Adrenal gland (tissue), 12 donors: ENCODE measurements around the gene SMC1B. TPM values are rescaled to one million over a fixed set of nuclear protein-coding genes. Genes with fewer than 3 reads are reported as not detected.
A peak's percentile ranks its signal among the peaks of the same experiment; 100 is the strongest.

Source experiments
- DNase-seq, 7 donors: peaks; one replicate each; pipeline ENCODE4 v3.0.0-alpha.2; 2019 to 2020
- H3K27ac ChIP-seq, 5 donors: fragments of 200-600 bp; sonication (generic) in 4 of 5; 1 replicate in 3 of 5; 2 replicates in 2 of 5; pipeline versions ENCODE4 v1.5.1 to v1.8.0; 2016 to 2020; ENCODE audit warnings: mild to moderate bottlenecking in 1 of 5
- H3K27me3 ChIP-seq: fragments of 200-600 bp; 2 replicates; pipeline ENCODE4 v1.8.0; 2021
- H3K36me3 ChIP-seq, 2 donors: fragments of 200-600 bp; replicated peaks in 1 of 2; 1 replicate in 1 of 2; 2 replicates in 1 of 2; pipeline versions ENCODE4 v1.5.1 to v1.8.0; 2018 to 2022
- H3K4me1 ChIP-seq, 2 donors: fragments of 200-600 bp; replicated peaks in 1 of 2; 1 replicate in 1 of 2; 2 replicates in 1 of 2; pipeline versions ENCODE4 v1.5.1 to v1.8.0; 2018 to 2021
- H3K4me3 ChIP-seq, 4 donors: fragments of 200-600 bp; sonication (generic) in 3 of 4; one replicate each; pipeline ENCODE4 v1.5.1; 2016 to 2018
- H3K9me3 ChIP-seq, 3 donors: fragments of 200-600 bp; sonication (generic) in 1 of 3; replicated peaks in 1 of 3; 1 replicate in 2 of 3; 2 replicates in 1 of 3; pipeline versions ENCODE4 v1.5.1 to v1.8.0; 2016 to 2021
- POLR2A ChIP-seq, 2 donors: fragments of 450-650 bp; IDR thresholded peaks; one replicate each; pipeline ENCODE4 v1.6.1; 2017; ENCODE audit warnings: antibody characterized with exemption in 2 of 2, mild to moderate bottlenecking in 2 of 2, moderate library complexity in 1 of 2
- WGBS, 4 donors: extraction: QIAGEN DNeasy Blood & Tissue Kit in 2 of 4; methylation state at CpG; one replicate each; pipeline versions ENCODE4 v1.1.5 to v1.1.7; 2013 to 2017; 5-methylcytosine and 5-hydroxymethylcytosine counted together
- intact Hi-C, 2 donors: fragments of 100-400 bp; cut with DNase I; formaldehyde crosslinking; loops; one replicate each; pipeline versions ENCODE4 v1.14.1 to v1.15.0; 2022 to 2023
- polyA plus RNA-seq, 3 donors: library from polyadenylated mRNA; stranded (reverse); fragments of 200-250 nt in 2 of 3; fragments of 350-450 nt in 1 of 3; fragmentation: Illumina TruSeq in 1 of 3; extraction: RNeasy Lipid Tissue Mini Kit (QIAGEN cat#74804) in 1 of 3; gene quantifications; one replicate each; pipeline ENCODE4 v1.2.3, GENCODE V29; 2013 to 2014
- total RNA-seq, 9 donors: library from RNA; depleted of rRNA in 4 of 9; stranded (reverse); fragments of >200 nt in 4 of 9; fragments of 120-200 nt in 1 of 9; fragmentation: NEBNext Ultra II Directional in 1 of 9; extraction: Animal tissue kit (Norgen Biotek cat#: 25700) in 1 of 9; gene quantifications; one replicate each; pipeline versions ENCODE4 v1.1.0 to v1.2.4, GENCODE V29; 2013 to 2023
- TF ChIP-seq, protein P1 (sequence below), 6 experiments: fragments of 450-650 bp in 4 of 6; fragments of 200-600 bp in 2 of 6; sonication (generic) in 1 of 6; IDR thresholded peaks; 1 replicate in 5 of 6; 2 replicates in 1 of 6; pipeline versions ENCODE4 v1.5.1 to v1.8.0; 2016 to 2021; ENCODE audit warnings: antibody characterized with exemption in 6 of 6, mild to moderate bottlenecking in 2 of 6, moderate library complexity in 1 of 6
- donor health status: healthy with polysubstance abuse.
- donor health status: Bipolar disorder and iron deficiency.
- donor health status: DM: yes; HTN: yes; CAD: no.
- donor health status: DM: no; HTN: no; CAD: no.
- donor health status: DM: no; HTN: no; CAD: no.
- donor health status: DM: yes; HTN: yes; CAD: no.

The SMC1B gene
- total and polyA plus RNA-seq, 12 donors = 0.06 TPM; not detected in 11

DNA sequence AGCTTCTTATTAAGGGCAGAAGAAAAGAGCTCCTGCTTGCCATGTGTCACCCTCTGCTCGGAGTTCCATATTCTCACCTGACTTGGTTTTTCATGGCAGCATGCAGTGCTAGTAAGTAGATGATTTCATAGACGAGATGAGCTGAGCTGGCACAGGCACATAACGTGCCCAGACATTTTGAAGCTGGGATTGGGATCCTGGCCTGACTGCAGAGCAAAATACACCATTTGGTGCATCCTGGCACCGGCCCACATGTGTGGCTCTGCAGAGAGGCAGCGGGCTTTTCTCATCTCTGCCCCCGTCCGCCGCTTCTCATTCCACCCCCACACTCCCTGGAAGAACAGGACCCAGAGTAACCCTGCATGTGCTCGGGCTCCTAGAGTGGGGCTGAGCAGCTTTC, 78.9 kb downstream of the SMC1B start:
- Histone ChIP-seq H3K4me3 (no peak overlapping the region), H3K27ac (peak overlapping the region in 3 of 5 donors; percentile 1 to 62 (median 44)), H3K9me3 (no peaks in the 10 kb centered on the region), H3K36me3 (peaks cover 0 to 13% of the 10 kb centered on the region in 2 donors), H3K4me1 (peaks cover 0 to 32% of the 10 kb centered on the region in 2 donors), H3K27me3 (no peaks in the 10 kb centered on the region)
- DNase-seq = no peak
- TF ChIP-seq POLR2A (IDR thresholded peaks at IDR 0.05) = no peak
- TF ChIP-seq, protein P1, sequence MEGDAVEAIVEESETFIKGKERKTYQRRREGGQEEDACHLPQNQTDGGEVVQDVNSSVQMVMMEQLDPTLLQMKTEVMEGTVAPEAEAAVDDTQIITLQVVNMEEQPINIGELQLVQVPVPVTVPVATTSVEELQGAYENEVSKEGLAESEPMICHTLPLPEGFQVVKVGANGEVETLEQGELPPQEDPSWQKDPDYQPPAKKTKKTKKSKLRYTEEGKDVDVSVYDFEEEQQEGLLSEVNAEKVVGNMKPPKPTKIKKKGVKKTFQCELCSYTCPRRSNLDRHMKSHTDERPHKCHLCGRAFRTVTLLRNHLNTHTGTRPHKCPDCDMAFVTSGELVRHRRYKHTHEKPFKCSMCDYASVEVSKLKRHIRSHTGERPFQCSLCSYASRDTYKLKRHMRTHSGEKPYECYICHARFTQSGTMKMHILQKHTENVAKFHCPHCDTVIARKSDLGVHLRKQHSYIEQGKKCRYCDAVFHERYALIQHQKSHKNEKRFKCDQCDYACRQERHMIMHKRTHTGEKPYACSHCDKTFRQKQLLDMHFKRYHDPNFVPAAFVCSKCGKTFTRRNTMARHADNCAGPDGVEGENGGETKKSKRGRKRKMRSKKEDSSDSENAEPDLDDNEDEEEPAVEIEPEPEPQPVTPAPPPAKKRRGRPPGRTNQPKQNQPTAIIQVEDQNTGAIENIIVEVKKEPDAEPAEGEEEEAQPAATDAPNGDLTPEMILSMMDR (IDR thresholded peaks at IDR 0.05) = no peak
- WGBS, 4 donors = 42 to 50% (median 47%) methylated on average over 3 to 9 of the region's 9 CpGs
- intact Hi-C loops = no loop called here

DNA sequence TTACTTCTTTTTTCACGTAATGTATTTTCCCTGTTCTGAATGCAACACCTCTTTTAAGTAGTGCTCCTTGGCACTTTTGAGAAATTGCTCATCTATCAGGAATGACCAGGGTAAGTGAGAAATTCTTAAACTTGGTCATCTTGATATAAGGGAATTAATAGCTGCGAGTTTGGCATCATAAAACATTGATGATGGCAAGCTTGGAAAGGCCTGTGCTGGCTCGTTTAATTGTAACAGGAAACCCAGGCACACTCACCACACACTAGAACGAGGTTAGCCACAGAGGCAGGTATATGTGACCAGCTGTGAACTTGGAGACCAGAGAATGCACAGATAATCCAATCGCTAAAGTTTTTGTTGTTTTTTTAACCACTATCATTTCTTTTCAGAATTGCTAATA, 79.3 kb downstream of the SMC1B start:
- 72 to 87% (median 79%) methylated on average over 5 of the region's 5 CpGs for WGBS, 4 donors
- no peaks in the 10 kb centered on the region for H3K27me3 ChIP-seq
- H3K36me3 ChIP-seq = peaks cover 0 to 13% of the 10 kb centered on the region in 2 donors
- peaks cover 0 to 32% of the 10 kb centered on the region in 2 donors for H3K4me1 ChIP-seq
- TF ChIP-seq, protein P1 (IDR thresholded peaks at IDR 0.05) = no peak
- intact Hi-C loops = no loop called here
- no peak overlapping the region for H3K27ac ChIP-seq
- H3K9me3 ChIP-seq = no peaks in the 10 kb centered on the region
- no peak for DNase-seq
- no peak overlapping the region for H3K4me3 ChIP-seq

DNA sequence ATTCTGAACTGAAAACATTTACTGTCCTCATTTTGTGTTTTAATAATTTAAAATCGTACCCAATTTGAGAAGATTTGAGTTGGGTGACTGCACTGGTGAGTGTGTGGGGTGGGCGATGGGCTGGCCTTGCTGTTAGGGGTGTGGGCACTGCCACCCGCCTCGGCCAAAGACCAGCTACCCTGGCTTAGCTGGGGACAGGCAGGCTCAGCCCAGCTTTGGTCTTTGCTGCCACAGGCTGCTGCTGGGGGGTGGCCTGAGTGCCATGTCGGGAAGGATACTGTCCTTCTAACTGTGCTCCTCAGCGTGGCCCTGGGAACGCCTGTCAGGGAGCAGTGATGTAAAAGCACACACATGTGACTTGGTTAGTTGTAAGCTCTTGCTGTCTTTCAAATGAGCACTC, 81.4 kb downstream of the SMC1B start:
- no peak overlapping the region for H3K27ac ChIP-seq
- DNase-seq = no peak
- WGBS, 4 donors = 94 to 97% (median 95%) methylated on average over 5 to 7 of the region's 7 CpGs
- H3K4me3 ChIP-seq = no peak overlapping the region
- H3K27me3 ChIP-seq = no peaks in the 10 kb centered on the region
- no peaks in the 10 kb centered on the region for H3K9me3 ChIP-seq
- H3K36me3 ChIP-seq = peaks cover 0 to 13% of the 10 kb centered on the region in 2 donors
- TF ChIP-seq, protein P1 (IDR thresholded peaks at IDR 0.05) = no peak
- no peak for TF ChIP-seq POLR2A (IDR thresholded peaks at IDR 0.05)
- intact Hi-C loops = no loop called here
- peaks cover 0 to 25% of the 10 kb centered on the region in 2 donors for H3K4me1 ChIP-seq

DNA sequence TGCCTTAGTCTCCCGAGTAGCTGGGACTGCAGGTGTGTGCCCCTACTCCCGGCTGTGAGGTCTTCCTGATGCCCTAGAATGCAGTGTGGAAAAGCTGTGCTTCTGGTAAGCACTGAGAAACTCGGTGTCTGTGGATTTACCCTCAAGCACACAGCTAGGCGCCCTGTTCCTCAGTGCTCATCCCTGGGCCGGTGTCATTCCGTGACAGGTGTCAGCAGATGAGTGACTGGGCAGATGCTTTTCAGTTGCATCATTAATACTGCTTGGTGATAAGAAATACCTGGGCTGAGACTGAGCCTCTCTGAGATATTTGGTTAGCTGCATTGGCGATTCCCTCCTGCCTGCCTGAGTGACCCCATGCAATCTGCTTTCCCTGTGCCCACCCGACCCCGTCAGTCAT, 81.9 kb downstream of the SMC1B start:
- Histone ChIP-seq H3K4me3 (no peak overlapping the region), H3K36me3 (peaks cover 0 to 13% of the 10 kb centered on the region in 2 donors), H3K27me3 (no peaks in the 10 kb centered on the region), H3K9me3 (no peaks in the 10 kb centered on the region), H3K27ac (no peak overlapping the region), H3K4me1 (peaks cover 0 to 20% of the 10 kb centered on the region in 2 donors)
- 88 to 96% (median 92%) methylated on average over 9 of the region's 9 CpGs for WGBS, 4 donors
- no peak for TF ChIP-seq POLR2A (IDR thresholded peaks at IDR 0.05)
- TF ChIP-seq, protein P1 (IDR thresholded peaks at IDR 0.05) = no peak
- intact Hi-C loops = no loop called here
- DNase-seq = no peak
